Islet precursor cell (in vitro differentiated cells): ENCODE measurements around the gene PARP6.

Source experiments
- DNase-seq: peaks from one replicate; pipeline ENCODE4 v3.0.0-alpha.2; 2018

Gene PARP6

GRCh38 chr15:72199721-72200212 lies 72.6 kb downstream of the PARP6 start:
- peak; percentile 90 for DNase-seq

- peak; percentile 37 for DNase-seq
These were observed 73.2 kb downstream of the PARP6 start for GRCh38 chr15:72199205-72199515.

DNA sequence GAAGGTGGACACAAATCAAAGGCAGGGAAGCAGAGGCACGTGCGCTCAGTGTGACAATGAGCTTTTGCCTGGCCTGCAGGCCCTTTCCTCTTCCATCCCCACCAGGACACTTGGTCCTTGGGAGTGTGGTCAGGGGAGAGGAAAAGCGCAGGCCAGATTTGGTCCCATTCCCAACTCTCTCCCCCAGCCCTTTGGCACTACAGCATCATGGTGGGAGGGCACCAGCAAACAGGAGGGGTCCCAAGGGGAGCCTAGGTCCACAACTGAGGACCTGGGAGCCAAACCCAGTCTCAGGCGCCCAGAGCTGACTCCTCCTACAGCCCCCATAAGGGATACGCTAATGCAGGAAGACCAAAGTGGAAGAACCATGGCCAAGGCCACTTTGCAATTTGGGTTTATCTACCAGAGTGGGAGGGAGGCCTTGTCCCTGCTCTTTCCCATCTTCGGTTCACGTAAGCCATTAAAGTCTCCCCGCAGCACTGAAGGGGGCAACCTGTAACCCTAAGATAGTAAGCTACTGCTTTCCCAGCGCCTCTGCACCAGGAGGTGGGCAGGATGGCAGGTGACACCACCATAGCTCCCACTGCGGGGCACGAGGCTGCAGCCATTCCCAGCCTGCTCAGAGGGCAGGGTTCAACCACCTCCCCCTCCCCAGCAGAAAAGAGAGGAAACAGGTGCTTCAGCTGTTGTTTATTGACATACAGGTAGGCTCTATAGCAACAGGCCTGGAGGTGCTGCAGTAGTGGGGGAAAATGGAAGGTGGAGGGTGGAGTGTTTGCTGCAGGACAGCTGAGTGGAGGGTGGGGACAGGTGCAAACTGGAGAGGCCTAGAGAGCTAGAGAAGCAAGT lies 73.8 kb downstream of the PARP6 start:
- DNase-seq = peak; percentile 53

GRCh38 chr15:72197460-72198355 lies 74.6 kb downstream of the PARP6 start, which contains the start of gene GRAMD2A:
TSS of gene GRAMD2A (minus strand) at chr15:72197787.
- peak; percentile 85 for DNase-seq

- peak; percentile 62 for DNase-seq
These were observed 75.3 kb downstream of the PARP6 start for GRCh38 chr15:72197041-72197459.

- DNase-seq = peak; percentile 60
These were observed 75.8 kb downstream of the PARP6 start for GRCh38 chr15:72196409-72197040.

DNA sequence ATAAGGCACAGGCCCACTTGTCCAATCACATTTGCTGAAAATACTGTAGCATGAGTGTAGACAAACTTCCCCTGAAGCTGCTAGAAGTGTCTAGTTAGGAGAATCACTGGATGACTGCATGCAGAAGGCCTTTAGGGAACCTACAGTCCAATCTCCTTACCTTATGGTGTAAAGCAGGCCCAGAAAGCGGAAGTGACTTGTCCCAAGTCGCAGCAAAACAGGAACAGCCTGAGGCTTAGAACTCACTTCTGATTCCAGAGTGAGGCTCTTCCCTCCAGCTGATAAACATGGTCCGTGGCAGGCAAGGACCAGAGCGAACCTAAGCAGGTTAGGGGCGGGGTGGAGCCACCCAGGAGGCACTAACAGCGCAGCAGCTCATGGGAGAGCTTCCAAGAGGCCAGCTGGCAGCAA lies 77.2 kb downstream of the PARP6 start:
- DNase-seq = peak; percentile 90

GRCh38 chr15:72193836-72194396 lies 78.4 kb downstream of the PARP6 start:
- peak; percentile 49 for DNase-seq

DNA sequence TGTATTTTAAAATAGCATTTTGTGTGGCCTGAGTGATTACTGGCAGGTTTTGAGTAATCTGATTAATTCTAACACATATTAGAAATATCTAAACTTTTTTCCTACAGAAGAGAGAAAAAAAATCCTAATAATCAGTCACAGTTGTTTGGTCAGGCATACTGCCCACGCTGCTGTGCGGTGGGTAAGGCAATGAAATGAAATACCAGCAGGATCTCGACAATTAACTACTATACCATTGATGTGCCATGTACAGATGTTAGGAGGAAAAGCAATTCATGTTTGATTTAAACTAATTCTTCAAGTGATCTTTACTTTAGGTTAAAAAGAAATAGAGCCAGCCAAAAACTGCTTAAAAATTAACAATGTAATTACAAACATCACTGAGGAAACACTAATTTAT lies 79.9 kb downstream of the PARP6 start:
- DNase-seq = peak; percentile 3
